LNCAP (cell line): ENCODE data around the gene FAM168A.

Experiments
- TF ChIP-seq, protein P1 (sequence below): fragments of 450-650 bp; IDR thresholded peaks from 2 replicates; pipeline ENCODE4 v1.5.1; 2017; ENCODE audit warnings: mild to moderate bottlenecking

Gene FAM168A

GRCh38 chr11:73397468-73398131 is 200.3 kb downstream of the FAM168A start:
- TF ChIP-seq, protein P1, sequence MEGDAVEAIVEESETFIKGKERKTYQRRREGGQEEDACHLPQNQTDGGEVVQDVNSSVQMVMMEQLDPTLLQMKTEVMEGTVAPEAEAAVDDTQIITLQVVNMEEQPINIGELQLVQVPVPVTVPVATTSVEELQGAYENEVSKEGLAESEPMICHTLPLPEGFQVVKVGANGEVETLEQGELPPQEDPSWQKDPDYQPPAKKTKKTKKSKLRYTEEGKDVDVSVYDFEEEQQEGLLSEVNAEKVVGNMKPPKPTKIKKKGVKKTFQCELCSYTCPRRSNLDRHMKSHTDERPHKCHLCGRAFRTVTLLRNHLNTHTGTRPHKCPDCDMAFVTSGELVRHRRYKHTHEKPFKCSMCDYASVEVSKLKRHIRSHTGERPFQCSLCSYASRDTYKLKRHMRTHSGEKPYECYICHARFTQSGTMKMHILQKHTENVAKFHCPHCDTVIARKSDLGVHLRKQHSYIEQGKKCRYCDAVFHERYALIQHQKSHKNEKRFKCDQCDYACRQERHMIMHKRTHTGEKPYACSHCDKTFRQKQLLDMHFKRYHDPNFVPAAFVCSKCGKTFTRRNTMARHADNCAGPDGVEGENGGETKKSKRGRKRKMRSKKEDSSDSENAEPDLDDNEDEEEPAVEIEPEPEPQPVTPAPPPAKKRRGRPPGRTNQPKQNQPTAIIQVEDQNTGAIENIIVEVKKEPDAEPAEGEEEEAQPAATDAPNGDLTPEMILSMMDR = no peak

DNA sequence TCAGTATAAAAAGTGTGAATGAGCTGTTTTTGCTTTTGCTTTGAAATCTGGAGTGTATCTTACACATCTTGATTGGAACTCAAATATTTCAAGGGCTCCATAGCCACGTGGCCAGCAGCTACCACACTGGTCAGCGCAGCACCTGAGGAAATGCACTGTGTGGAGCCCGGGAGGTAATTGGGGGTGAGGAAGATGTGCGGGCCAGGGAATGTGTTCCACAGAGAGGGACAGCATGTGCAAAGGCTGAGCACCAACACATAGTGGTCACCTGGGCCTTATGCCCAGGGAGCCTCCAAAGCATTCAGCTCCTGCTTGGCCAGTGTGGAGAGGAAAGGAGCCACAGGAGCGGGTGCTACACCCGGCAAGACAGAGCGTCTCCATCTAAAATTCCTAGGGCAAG is 200.9 kb downstream of the FAM168A start:
- TF ChIP-seq, protein P1 = no peak

- TF ChIP-seq, protein P1 = no peak
Measured at GRCh38 chr11:73396251-73396930, 201.5 kb downstream of the FAM168A start.

DNA sequence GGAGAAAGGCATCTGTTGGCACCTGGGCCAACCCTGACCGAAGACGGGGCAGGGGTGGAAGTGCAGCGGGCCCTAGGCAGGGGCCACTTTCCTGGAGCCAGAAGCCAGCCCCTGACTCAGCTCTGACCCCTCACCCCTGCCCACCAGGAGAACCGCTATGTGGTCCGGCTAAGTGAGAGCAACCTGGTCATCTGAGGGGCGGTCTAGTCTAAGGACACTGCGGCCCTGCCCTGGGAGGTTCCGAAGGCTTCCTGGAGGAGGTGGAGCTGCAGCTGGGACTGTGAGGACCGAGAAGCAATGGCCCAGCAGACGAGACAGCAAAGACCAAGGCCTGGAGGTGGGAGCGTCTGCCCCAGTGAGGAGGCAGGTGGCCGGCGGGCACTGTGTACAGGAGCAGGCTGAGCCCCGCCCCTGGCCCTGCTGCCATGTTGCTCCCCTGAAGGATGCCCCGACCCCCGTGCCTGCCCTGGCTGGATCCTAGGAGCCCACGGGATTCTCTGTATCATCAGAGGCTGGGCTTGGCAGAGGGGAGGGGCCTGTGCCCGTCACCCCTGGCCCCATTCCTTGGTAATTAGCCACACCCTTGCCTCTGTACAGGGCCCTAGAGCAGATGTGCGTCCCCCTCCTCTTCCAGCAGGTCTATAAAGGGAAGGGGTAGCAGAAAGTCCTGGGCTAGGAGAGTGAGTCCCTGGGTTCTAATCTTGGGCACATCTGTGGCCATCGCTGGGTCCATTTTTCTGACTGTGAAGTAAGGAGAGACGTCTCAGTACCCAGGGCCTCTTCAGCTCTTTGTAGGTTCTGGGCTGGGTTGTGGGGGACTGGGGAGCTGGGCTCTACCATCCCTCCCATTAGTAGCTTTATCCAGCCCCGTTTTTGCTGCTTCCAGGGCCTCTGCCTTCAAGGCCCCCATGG is 202.4 kb downstream of the FAM168A start:
- TF ChIP-seq, protein P1 = no peak

- TF ChIP-seq, protein P1 = no peak
Measured at GRCh38 chr11:73394416-73395296, 203.3 kb downstream of the FAM168A start.

DNA sequence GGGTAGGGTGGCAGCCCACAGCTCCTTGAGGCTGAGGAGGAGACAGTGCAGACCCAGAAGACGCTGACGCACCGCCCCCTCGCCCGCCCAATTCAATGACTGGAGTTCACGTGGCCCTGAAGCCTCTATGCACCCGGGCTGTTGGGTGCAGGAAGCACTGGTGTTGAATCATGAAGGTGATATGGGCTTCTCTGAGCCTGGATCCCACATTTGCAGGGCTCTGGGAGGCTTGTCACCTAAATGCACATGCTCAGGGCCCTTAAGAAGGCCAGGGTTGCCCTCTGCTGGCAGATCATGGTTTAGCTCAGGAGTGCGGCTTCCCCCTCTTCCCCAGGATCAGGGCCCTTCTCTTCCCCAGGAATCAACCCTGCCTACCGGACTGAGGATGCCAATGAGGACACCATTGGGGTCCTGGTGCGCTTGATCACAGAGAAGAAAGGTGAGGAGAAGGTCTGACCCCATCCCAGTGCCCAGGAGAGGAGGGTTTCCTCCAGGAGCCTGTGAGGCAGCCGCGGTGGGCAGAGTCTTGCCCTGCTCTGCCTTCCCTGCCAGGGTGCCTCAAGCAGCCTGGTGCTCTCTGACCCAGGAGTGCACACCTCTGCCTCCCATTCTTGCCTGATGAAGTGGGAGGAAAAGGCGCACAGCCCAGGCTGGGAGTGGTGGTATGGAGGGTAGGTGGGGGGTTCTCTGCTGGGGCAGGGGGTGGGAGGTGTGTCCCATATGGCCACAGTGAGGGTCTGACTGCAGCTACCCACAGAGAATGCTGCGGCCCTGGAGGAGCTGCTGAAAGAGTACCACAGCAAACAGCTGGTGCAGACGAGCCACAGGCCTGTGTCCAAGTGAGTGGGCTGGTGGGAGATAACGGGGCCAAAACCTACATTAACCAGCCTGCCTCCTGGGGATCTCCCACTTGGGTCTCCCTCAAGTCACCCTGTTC is 204.2 kb downstream of the FAM168A start:
- TF ChIP-seq, protein P1 = peak; percentile 74
